GM10248 (cell line): ENCODE results near the gene DUS4L.

Source experiments
- CTCF ChIA-PET: fragments of 300-600 bp; sonication (Branson Sonifier 250); formaldehyde crosslinking; extraction: SDS; loops from one replicate; lab custom pipeline; 2021; ENCODE audit warnings: antibody characterized with exemption; lab: Yijun Ruan, JAX
- POLR2A ChIA-PET: fragments of 350-650 bp; sonication (Branson Sonifier 250); formaldehyde crosslinking; extraction: SDS; loops from one replicate; lab custom pipeline; 2020; ENCODE audit warnings: antibody characterized with exemption; lab: Yijun Ruan, JAX
- DNase-seq: peaks from one replicate; pipeline ENCODE4 v3.0.0; 2012; ENCODE audit errors: extremely low spot score
- TF ChIP-seq, protein P1 (sequence below): IDR thresholded peaks from 2 replicates; pipeline ENCODE4 v1.5.1; 2012; ENCODE audit warnings: mild to moderate bottlenecking, low read depth; ENCODE audit errors: extremely low read depth, missing control alignments, control extremely low read depth

The DUS4L gene

DNA sequence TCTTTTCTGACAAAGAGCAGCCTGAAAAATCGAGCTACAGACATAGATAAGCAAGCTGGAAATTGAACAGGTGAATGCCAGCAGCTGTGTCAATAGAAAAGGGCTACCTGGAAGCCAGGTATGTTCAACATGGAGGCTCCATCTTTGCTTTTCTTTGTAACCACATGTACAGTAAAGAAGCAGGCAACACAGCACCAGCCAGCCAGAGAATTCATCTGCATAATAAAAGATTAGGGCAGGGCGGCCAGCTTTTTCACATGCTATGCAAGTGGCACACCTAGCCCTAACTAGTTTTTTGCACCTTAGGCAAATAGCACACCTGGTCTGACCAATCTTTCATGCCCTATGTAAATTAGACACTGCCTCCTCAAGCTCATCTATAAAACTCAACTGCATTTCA is 25.8 kb upstream of the DUS4L start:
- ChIA-PET CTCF (interaction anchor here (1.7 kb wide), 1 partner anchor 21 kb away, joined by 6 read pairs; no protein-coding TSS in a partner anchor), POLR2A (no interaction called here)
- DNase-seq, result no peak
- TF ChIP-seq, protein P1, sequence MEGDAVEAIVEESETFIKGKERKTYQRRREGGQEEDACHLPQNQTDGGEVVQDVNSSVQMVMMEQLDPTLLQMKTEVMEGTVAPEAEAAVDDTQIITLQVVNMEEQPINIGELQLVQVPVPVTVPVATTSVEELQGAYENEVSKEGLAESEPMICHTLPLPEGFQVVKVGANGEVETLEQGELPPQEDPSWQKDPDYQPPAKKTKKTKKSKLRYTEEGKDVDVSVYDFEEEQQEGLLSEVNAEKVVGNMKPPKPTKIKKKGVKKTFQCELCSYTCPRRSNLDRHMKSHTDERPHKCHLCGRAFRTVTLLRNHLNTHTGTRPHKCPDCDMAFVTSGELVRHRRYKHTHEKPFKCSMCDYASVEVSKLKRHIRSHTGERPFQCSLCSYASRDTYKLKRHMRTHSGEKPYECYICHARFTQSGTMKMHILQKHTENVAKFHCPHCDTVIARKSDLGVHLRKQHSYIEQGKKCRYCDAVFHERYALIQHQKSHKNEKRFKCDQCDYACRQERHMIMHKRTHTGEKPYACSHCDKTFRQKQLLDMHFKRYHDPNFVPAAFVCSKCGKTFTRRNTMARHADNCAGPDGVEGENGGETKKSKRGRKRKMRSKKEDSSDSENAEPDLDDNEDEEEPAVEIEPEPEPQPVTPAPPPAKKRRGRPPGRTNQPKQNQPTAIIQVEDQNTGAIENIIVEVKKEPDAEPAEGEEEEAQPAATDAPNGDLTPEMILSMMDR, result no peak

DNA sequence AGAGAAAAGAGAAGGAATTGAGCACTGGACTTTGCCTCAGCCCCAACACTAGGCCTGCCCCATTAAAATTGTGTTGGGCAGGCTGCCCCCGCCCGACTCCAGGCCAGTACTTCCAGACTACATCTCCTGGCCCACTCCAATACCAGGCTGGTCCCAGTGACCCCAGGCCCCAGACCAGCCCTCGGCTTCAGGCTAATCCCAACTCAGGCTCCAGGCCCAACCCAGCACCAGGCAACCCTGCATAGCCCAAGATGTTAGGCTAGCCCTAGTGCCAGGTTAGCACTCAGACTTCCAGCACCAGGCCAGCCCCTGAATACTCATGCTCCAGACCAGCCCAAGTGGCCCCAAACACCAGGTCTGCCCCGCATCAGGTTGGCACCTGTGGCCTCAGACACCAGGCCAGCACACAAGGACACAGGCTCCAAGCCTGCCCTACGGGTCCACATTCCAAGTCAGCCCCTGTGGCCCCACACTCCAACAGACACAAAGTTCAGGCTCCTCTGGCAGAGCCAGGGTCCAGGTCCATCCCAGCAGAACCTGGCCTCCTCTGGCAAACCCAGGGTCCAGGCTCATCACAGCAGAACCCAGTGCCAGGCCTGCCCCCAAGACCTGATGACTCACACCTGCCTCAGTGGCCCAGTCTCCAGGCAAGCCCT is 20.3 kb upstream of the DUS4L start:
- DNase-seq, result no peak
- ChIA-PET POLR2A (no interaction called here), CTCF (no interaction called here)
- TF ChIP-seq, protein P1, result no peak

DNA sequence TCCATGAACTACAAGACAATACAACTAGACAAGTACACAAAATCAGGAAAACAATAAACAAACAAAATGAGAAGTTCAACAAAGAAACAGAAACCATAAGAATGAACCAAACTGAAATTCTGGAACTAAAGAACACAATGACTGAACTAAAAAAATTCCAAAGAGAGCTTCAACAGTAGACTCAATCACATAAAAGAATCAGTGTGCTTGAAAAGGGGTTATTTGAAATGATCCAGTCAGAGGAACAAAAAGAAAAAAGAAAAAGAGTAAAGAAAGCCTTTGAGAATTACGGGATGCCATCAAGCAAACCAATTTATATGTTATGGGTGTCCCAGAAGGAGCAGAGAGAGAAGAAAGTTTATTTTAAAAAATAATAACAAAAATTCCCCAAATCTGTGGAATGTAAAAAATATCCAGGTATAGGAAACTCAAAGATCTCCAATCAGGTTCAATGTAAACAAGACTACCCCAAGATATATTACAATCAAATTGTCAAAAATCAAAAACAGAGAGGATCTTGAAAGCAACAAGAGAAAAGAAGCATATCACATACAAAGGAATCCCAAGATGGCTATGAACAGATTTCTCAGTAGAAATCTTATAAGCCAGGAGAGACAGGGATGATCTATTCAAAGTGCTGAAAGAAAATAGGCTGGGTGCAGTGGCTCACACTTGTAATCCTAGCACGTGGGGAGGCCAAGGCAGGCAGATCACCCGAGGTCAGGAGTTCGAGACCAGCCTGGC is 18.8 kb upstream of the DUS4L start:
- ChIA-PET POLR2A (no interaction called here), CTCF (no interaction called here)
- TF ChIP-seq, protein P1, result no peak
- no peak for DNase-seq

DNA sequence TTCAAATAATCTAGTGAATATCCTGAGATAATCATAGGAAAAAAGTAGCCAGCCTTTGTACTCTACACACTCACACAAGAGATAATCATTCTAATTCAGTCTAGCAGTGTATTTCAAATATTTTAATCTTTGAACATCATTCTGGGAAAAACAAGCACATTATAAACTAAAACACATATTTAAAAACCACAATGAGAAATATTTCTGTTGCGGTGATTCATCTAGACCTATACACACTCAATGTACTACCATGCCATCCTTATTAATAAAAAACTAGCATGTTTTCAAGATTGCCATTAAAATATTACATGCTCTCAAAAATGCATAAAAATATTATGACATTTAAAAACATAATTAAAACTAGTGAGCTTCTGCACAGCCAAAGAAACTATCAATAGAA is 11.8 kb upstream of the DUS4L start:
- TF ChIP-seq, protein P1, result no peak
- ChIA-PET CTCF (no interaction called here), POLR2A (no interaction called here)
- no peak for DNase-seq

DNA sequence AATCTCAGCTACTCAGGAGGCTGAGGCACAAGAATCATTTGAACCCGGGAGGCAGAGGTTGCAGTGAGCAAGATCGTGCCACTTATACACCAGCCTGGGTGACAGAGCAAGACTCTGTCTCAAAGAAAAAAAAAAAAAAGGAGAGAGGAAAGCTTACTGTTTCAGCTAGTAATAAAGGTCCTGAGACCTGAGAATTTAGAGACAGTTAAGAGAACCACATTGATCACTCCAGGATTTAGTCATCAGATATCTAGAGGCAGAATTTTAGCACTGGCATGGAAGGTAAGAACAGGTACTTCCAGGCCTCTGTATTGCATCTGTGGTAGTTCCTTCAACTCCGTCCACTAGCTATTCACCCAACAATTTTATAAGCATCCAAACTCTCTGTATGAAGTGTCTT is 7.9 kb upstream of the DUS4L start:
- DNase-seq, result no peak
- POLR2A ChIA-PET, result interaction anchor here (0.7 kb wide), 1 partner anchor 106 kb away, joined by 5 read pairs; no protein-coding TSS in a partner anchor
- CTCF ChIA-PET, result no interaction called here
- TF ChIP-seq, protein P1, result no peak

DNA sequence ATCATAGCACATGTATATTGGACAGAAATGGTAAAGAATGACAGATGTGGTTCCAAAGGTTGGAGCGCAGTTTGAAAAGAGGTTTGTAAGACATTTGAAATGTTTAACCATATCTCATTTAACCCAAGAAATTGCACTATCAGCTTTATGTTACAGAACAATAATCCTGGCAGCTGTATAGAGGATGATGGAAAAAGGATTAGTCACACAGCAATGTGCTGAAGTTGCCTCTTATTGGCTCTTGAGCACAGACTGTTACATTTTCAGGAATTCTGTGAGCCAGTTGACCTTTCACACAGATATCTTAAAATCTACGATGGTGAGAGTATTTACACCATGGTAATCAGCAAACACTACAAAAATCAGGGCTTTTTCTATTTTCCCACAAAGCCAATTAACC is 3.9 kb upstream of the DUS4L start:
- ChIA-PET POLR2A (no interaction called here), CTCF (interaction anchor here (2.9 kb wide), 1 partner anchor 12 kb away, joined by 8 read pairs; no protein-coding TSS in a partner anchor)
- TF ChIP-seq, protein P1, result no peak
- no peak for DNase-seq
